GM23248 (cell line): ENCODE results near the gene RTCA. TPM values are rescaled to one million over a fixed set of nuclear protein-coding genes. Genes with fewer than 3 reads are reported as not detected.

Experiments used
- DNase-seq: peaks from one replicate; pipeline ENCODE4 v3.0.0-alpha.2; 2015
- H2AFZ ChIP-seq: fragments of 200-600 bp; sonication (generic); 2 replicates; pipeline ENCODE4 v1.6.1; 2016; ENCODE audit warnings: antibody characterized with exemption
- H3F3A ChIP-seq: fragments of 200-600 bp; sonication (generic); 2 replicates; pipeline ENCODE4 v1.6.1; 2016; ENCODE audit warnings: mild to moderate bottlenecking, antibody characterized with exemption, mixed run types; ENCODE audit not compliant: insufficient read depth
- H3K27ac ChIP-seq: fragments of 200-600 bp; sonication (generic); 2 replicates; pipeline ENCODE4 v1.5.1; 2016; ENCODE audit warnings: mild to moderate bottlenecking
- H3K27me3 ChIP-seq: fragments of 200-600 bp; sonication (generic); replicated peaks from 2 replicates; pipeline ENCODE4 v1.6.1; 2016; ENCODE audit warnings: mild to moderate bottlenecking; ENCODE audit not compliant: insufficient read depth
- H3K36me3 ChIP-seq: fragments of 200-600 bp; sonication (generic); 2 replicates; pipeline ENCODE4 v1.6.1; 2016; ENCODE audit warnings: low read depth, mild to moderate bottlenecking
- H3K4me1 ChIP-seq: fragments of 200-600 bp; sonication (generic); 2 replicates; pipeline ENCODE4 v1.6.1; 2016; ENCODE audit warnings: mild to moderate bottlenecking; ENCODE audit not compliant: insufficient read depth
- H3K4me2 ChIP-seq: fragments of 200-600 bp; sonication (generic); one replicate; pipeline ENCODE4 v1.6.1; 2016; ENCODE audit warnings: mild to moderate bottlenecking; ENCODE audit not compliant: unreplicated experiment
- H3K4me3 ChIP-seq: fragments of 200-600 bp; sonication (generic); 2 replicates; pipeline ENCODE4 v1.5.1; 2016; ENCODE audit warnings: mild to moderate bottlenecking
- H3K79me2 ChIP-seq: fragments of 200-600 bp; sonication (generic); 2 replicates; pipeline ENCODE4 v1.6.1; 2016; ENCODE audit warnings: mild to moderate bottlenecking; ENCODE audit not compliant: insufficient read depth
- H3K9ac ChIP-seq: fragments of 200-600 bp; sonication (generic); 2 replicates; pipeline ENCODE4 v1.6.1; 2016; ENCODE audit warnings: mild to moderate bottlenecking
- H3K9me2 ChIP-seq: fragments of 200-600 bp; sonication (generic); 2 replicates; pipeline ENCODE4 v1.6.1; 2016; ENCODE audit warnings: mixed run types, mild to moderate bottlenecking, moderate library complexity; ENCODE audit not compliant: insufficient read depth
- H3K9me3 ChIP-seq: fragments of 200-600 bp; sonication (generic); one replicate; pipeline ENCODE4 v1.6.1; 2017; ENCODE audit warnings: low read depth
- H4K20me1 ChIP-seq: fragments of 200-600 bp; sonication (generic); 2 replicates; pipeline ENCODE4 v1.6.0; 2016; ENCODE audit not compliant: insufficient read depth
- EZH2 ChIP-seq: fragments of 200-600 bp; sonication (generic); IDR thresholded peaks from 2 replicates; pipeline ENCODE4 v1.6.1; 2018; ENCODE audit warnings: antibody characterized with exemption, mild to moderate bottlenecking; ENCODE audit not compliant: insufficient read depth, poor library complexity, severe bottlenecking
- EZH2phosphoT487 ChIP-seq: fragments of 200-600 bp; sonication (generic); IDR thresholded peaks from 2 replicates; pipeline ENCODE4 v1.6.1; 2018; ENCODE audit warnings: antibody characterized with exemption, moderate library complexity, mild to moderate bottlenecking, low read depth; ENCODE audit not compliant: insufficient read depth
- WGBS, 2 experiments: methylation state at CpG; one replicate each; pipeline ENCODE4 v1.1.6; 2015 to 2017; ENCODE audit warnings: low lambda C conversion rate in 2 of 2, low coverage in 1 of 2; ENCODE audit errors: missing lambda C conversion rate in 2 of 2; 5-methylcytosine and 5-hydroxymethylcytosine counted together
- in situ Hi-C: fragments of 300-500 bp; cut with MboI; formaldehyde crosslinking; loops from 2 replicates; pipeline ENCODE4 v1.15.0; 2020
- polyA plus RNA-seq: library from polyadenylated mRNA; unstranded; fragments of >200 nt; fragmentation: Nextera tagmentation; extraction: Ambion mirVana; gene quantifications from 2 replicates; pipeline ENCODE4 v1.2.1, GENCODE V29; 2016
- total RNA-seq: library from RNA; depleted of rRNA; stranded (reverse); fragments of >200 nt; shearing (Covaris generic); gene quantifications from 2 replicates; pipeline ENCODE4 v1.2.3, GENCODE V29; 2014

RTCA gene
- total and polyA plus RNA-seq, 2 experiments from 2014 or later = 42.7 to 55.1 TPM

GRCh38 chr1:100299521-100300222, 33.7 kb downstream of the RTCA start:
- no peak for DNase-seq
- Histone ChIP-seq H3K9me2 (no peaks in the 10 kb centered on the region), H3K4me2 (no peak overlapping the region), H3K9me3 (no peaks in the 10 kb centered on the region), H2AFZ (no peak overlapping the region), H3K9ac (no peak overlapping the region), H4K20me1 (no peaks in the 10 kb centered on the region), H3K4me1 (no peaks in the 10 kb centered on the region), H3K36me3 (no peaks in the 10 kb centered on the region), H3K27ac (no peak overlapping the region), H3K4me3 (no peak overlapping the region), H3F3A (peaks cover 19% of the 10 kb centered on the region), H3K27me3 (no peaks in the 10 kb centered on the region), H3K79me2 (no peaks in the 10 kb centered on the region)
- WGBS, 2 experiments = 44 to 45% methylated on average over 6 of the region's 6 CpGs
- TF ChIP-seq EZH2phosphoT487 (no peak), EZH2 (no peak)
- in situ Hi-C loops = no loop called here

- Histone ChIP-seq H3K27me3 (no peaks in the 10 kb centered on the region), H3K36me3 (no peaks in the 10 kb centered on the region), H3K9me2 (no peaks in the 10 kb centered on the region), H3K9ac (no peak overlapping the region), H3K4me1 (no peaks in the 10 kb centered on the region), H3K9me3 (no peaks in the 10 kb centered on the region), H3K4me2 (no peak overlapping the region), H3K27ac (no peak overlapping the region), H3K79me2 (no peaks in the 10 kb centered on the region), H4K20me1 (no peaks in the 10 kb centered on the region), H3F3A (peaks cover 19% of the 10 kb centered on the region), H2AFZ (no peak overlapping the region), H3K4me3 (no peak overlapping the region)
- in situ Hi-C loops = no loop called here
- DNase-seq = no peak
- TF ChIP-seq EZH2 (no peak), EZH2phosphoT487 (no peak)
- 89% methylated on average over 5 of the region's 5 CpGs for WGBS, 2 experiments
Measured at GRCh38 chr1:100300691-100301090, 34.7 kb downstream of the RTCA start.

GRCh38 chr1:100302739-100303138, 36.7 kb downstream of the RTCA start:
- Histone ChIP-seq H3K9me3 (no peaks in the 10 kb centered on the region), H3K4me3 (no peak overlapping the region), H2AFZ (no peak overlapping the region), H3F3A (peaks cover 12% of the 10 kb centered on the region), H3K4me1 (no peaks in the 10 kb centered on the region), H3K4me2 (no peak overlapping the region), H4K20me1 (no peaks in the 10 kb centered on the region), H3K9ac (no peak overlapping the region), H3K36me3 (no peaks in the 10 kb centered on the region), H3K27me3 (no peaks in the 10 kb centered on the region), H3K27ac (no peak overlapping the region), H3K9me2 (no peaks in the 10 kb centered on the region), H3K79me2 (no peaks in the 10 kb centered on the region)
- in situ Hi-C loops = no loop called here
- TF ChIP-seq EZH2phosphoT487 (no peak), EZH2 (no peak)
- peak; percentile 28 for DNase-seq
- WGBS, 2 experiments = 22 to 23% methylated on average over 2 of the region's 2 CpGs

GRCh38 chr1:100304227-100304626, 38.2 kb downstream of the RTCA start:
- Histone ChIP-seq H3K4me3 (no peak overlapping the region), H3K27me3 (no peaks in the 10 kb centered on the region), H3K4me2 (no peak overlapping the region), H3K9me3 (no peaks in the 10 kb centered on the region), H3F3A (no peaks in the 10 kb centered on the region; the same call in 1 of the 2 replicates), H3K4me1 (peaks cover 5% of the 10 kb centered on the region), H2AFZ (no peak overlapping the region), H4K20me1 (no peaks in the 10 kb centered on the region), H3K9ac (no peak overlapping the region), H3K79me2 (no peaks in the 10 kb centered on the region), H3K9me2 (no peaks in the 10 kb centered on the region), H3K27ac (no peak overlapping the region), H3K36me3 (no peaks in the 10 kb centered on the region)
- DNase-seq = no peak
- TF ChIP-seq EZH2 (no peak), EZH2phosphoT487 (no peak)
- in situ Hi-C loops = no loop called here
- 40 to 50% methylated on average over 2 of the region's 2 CpGs for WGBS, 2 experiments

- H3K79me2 ChIP-seq = no peaks in the 10 kb centered on the region
- H3K4me1 ChIP-seq = peaks cover 5% of the 10 kb centered on the region
- no peak overlapping the region for H3K4me3 ChIP-seq
- no peaks in the 10 kb centered on the region for H4K20me1 ChIP-seq
- in situ Hi-C loops = no loop called here
- no peaks in the 10 kb centered on the region for H3K9me3 ChIP-seq
- H3K36me3 ChIP-seq = no peaks in the 10 kb centered on the region
- no peak for TF ChIP-seq EZH2
- no peak for TF ChIP-seq EZH2phosphoT487
- H3K4me2 ChIP-seq = no peak overlapping the region
- no peaks in the 10 kb centered on the region; the same call in 1 of the 2 replicates for H3F3A ChIP-seq
- H3K27me3 ChIP-seq = no peaks in the 10 kb centered on the region
- DNase-seq = no peak
- no peak overlapping the region for H3K27ac ChIP-seq
- no peak overlapping the region for H3K9ac ChIP-seq
- no peaks in the 10 kb centered on the region for H3K9me2 ChIP-seq
- WGBS, 2 experiments = 79 to 81% methylated on average over 3 of the region's 3 CpGs
- H2AFZ ChIP-seq = no peak overlapping the region
Measured at GRCh38 chr1:100304921-100305320, 38.9 kb downstream of the RTCA start.
